ENCODE results near the gene CLDN10. TPM values are rescaled to one million over a fixed set of nuclear protein-coding genes. Genes with fewer than 3 reads are reported as not detected.

The CLDN10 gene, protein sequence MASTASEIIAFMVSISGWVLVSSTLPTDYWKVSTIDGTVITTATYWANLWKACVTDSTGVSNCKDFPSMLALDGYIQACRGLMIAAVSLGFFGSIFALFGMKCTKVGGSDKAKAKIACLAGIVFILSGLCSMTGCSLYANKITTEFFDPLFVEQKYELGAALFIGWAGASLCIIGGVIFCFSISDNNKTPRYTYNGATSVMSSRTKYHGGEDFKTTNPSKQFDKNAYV
- total RNA-seq (2022; extraction: Qiagen RNA extraction): 0.13 to 0.27 TPM (median 0.18 TPM) in 4 of 5 replicates, not detected in the other

DNA sequence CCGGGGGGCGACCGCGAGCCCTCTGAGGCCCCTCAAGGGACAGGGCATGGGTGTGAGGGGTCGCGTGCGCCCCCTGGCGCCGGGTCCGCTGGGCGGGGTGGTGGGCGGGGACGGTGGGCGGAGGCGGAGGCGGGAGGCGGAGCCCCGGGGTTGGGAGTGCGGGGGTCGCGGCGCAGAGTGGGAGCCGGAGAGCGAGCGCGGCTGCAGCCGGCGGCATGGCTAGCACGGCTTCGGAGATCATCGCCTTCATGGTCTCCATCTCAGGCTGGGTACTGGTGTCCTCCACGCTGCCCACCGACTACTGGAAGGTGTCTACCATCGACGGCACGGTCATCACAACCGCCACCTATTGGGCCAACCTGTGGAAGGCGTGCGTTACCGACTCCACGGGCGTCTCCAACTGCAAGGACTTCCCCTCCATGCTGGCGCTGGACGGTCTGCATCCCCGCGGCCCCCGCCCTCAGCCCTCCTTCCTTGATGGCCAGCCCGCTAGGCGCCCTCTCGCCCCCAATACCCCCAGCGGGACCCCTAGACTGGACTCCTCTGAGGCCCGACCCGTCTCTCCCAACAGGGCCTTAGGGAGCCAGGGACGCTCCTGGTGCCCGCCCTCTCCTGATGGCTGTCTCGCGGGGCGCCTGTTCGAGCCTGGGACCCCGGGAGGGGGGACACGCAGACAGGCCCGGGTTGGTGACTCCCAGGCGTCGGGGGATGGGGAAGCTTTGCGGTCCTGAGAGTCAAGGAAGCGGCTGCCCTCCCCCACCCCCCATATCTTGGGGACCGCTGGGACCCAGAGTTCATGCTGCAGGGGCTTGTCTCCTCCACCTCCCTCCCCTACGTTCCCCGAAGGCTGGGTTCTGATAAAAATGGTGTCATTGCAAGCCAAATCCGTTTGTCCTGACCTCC, at the start of gene CLDN10:
Gene CLDN10 (plus strand): TSS at position 182 of the 903 bp plus-strand sequence. CDS start 34 bp downstream, at position 216.

Other genes starting within 250 kb of the CLDN10 start
- 10.8 to 14.9 TPM (median 13.0 TPM) in 5 replicates for gene DZIP1, start 92.0 kb downstream of the CLDN10 start, total RNA-seq (2022; extraction: Qiagen RNA extraction)
- gene DNAJC3, start 124.4 kb downstream of the CLDN10 start, total RNA-seq (2022; extraction: Qiagen RNA extraction): 12.6 to 16.6 TPM (median 14.4 TPM) in 5 replicates